ENCODE results near the gene B3GNT3. TPM values are rescaled to one million over a fixed set of nuclear protein-coding genes. Genes with fewer than 3 reads are reported as not detected.

Gene B3GNT3
- total and polyA plus RNA-seq, 2 donors (not counting 1 experiment from before 2014, with no cell fraction given): 0.06 TPM; not detected in 1

GRCh38 chr19:17787274-17787913 is 7.5 kb upstream of the B3GNT3 start:
- H3K4me3 Mint-ChIP-seq: no peak overlapping the region
- ATAC-seq (ENCODE audit: low read depth) (no peak), DNase-seq (no peak)
- Histone ChIP-seq H3K27ac (ENCODE audit: low read length in 2 of 2) (no peak overlapping the region), H3K4me2 (replicated peaks; ENCODE audit: low read depth, low read length, poor library complexity, severe bottlenecking) (no peak overlapping the region), H3K27me3 (replicated peaks in 1 of 4; ENCODE audit: control extremely low read depth in 1 of 4, control insufficient read depth in 3 of 4, insufficient read depth in 4 of 4, low read length in 3 of 4) (no peaks in the 10 kb centered on the region), H3K79me2 (ENCODE audit: control insufficient read depth, insufficient read depth, low read length) (no peaks in the 10 kb centered on the region), H3K36me3 (replicated peaks in 1 of 2; ENCODE audit: control extremely low read depth in 1 of 2, control insufficient read depth in 1 of 2, extremely low read depth in 1 of 2, insufficient read depth in 2 of 2, low read length in 1 of 2) (peaks cover 7 to 52% of the 10 kb centered on the region in 2 experiments), H2AFZ (ENCODE audit: insufficient read depth, low read depth, low read length, poor library complexity, severe bottlenecking) (no peak overlapping the region), H4K20me1 (ENCODE audit: control insufficient read depth, insufficient read depth, low read length, poor library complexity, severe bottlenecking) (peaks cover 9% of the 10 kb centered on the region), H3K4me3 (ENCODE audit: control extremely low read depth in 1 of 5, extremely low read depth in 1 of 5, insufficient read depth in 1 of 5, low read depth in 2 of 5, low read length in 4 of 5) (no peak overlapping the region), H3K9me3 (ENCODE audit: control extremely low read depth in 1 of 3, control insufficient read depth in 2 of 3, insufficient read depth in 1 of 3, low read length in 2 of 3) (peaks cover 0 to 7% (median 0%) of the 10 kb centered on the region in 3 donors), H3K4me1 (ENCODE audit: control insufficient read depth in 2 of 2, insufficient read depth in 2 of 2, low read length in 2 of 2) (peaks cover 7 to 12% of the 10 kb centered on the region in 2 donors), H3K9ac (ENCODE audit: low read length) (no peak overlapping the region)
- no peaks in the 10 kb centered on the region for H3K27me3 Mint-ChIP-seq
- peaks cover 20% of the 10 kb centered on the region for H3K4me1 Mint-ChIP-seq
- CTCF ChIA-PET: interaction anchor here (0.6 to 6.1 kb wide), 4 partner anchors 24 to 291 kb away, joined by 3 to 75 read pairs (median 5); no protein-coding TSS in a partner anchor
- POLR2A ChIA-PET: interaction anchor here (0.6 to 0.7 kb wide), 3 partner anchors 11 to 285 kb away, joined by 4 to 6 read pairs (median 5); no protein-coding TSS in a partner anchor
- no peaks in the 10 kb centered on the region for H3K9me3 Mint-ChIP-seq (ENCODE audit: insufficient read depth)
- intact Hi-C loops (cut with micrococcal nuclease): no loop called here
- TF ChIP-seq CTCF (IDR thresholded peaks at IDR 0.05) (no peak), EZH2 (IDR thresholded peaks at IDR 0.05; ENCODE audit: borderline replicate concordance, insufficient read depth, low read depth, low read length, poor library complexity, severe bottlenecking) (no peak)
- H3K27ac Mint-ChIP-seq: no peak overlapping the region
- WGBS (ENCODE audit: insufficient coverage): 95% methylated on average over 12 of the region's 14 CpGs

GRCh38 chr19:17788632-17789031 is 6.3 kb upstream of the B3GNT3 start:
- DNase-seq: no peak
- Mint-ChIP-seq H3K4me3 (no peak overlapping the region), H3K9me3 (ENCODE audit: insufficient read depth) (no peaks in the 10 kb centered on the region), H3K4me1 (peaks cover 23% of the 10 kb centered on the region), H3K27ac (no peak overlapping the region), H3K27me3 (peaks cover 2% of the 10 kb centered on the region)
- Histone ChIP-seq H3K79me2 (ENCODE audit: control insufficient read depth, insufficient read depth, low read length) (no peaks in the 10 kb centered on the region), H4K20me1 (ENCODE audit: control insufficient read depth, insufficient read depth, low read length, poor library complexity, severe bottlenecking) (peaks cover 9% of the 10 kb centered on the region), H3K4me3 (ENCODE audit: control extremely low read depth in 1 of 5, extremely low read depth in 1 of 5, insufficient read depth in 1 of 5, low read depth in 2 of 5, low read length in 4 of 5) (no peak overlapping the region), H3K4me1 (ENCODE audit: control insufficient read depth in 2 of 2, insufficient read depth in 2 of 2, low read length in 2 of 2) (peaks cover 7 to 12% of the 10 kb centered on the region in 2 donors), H3K27me3 (replicated peaks in 1 of 4; ENCODE audit: control extremely low read depth in 1 of 4, control insufficient read depth in 3 of 4, insufficient read depth in 4 of 4, low read length in 3 of 4) (peaks cover 0 to 4% (median 0%) of the 10 kb centered on the region in 4 experiments), H3K27ac (ENCODE audit: low read length in 2 of 2) (no peak overlapping the region), H3K9ac (ENCODE audit: low read length) (no peak overlapping the region), H3K4me2 (replicated peaks; ENCODE audit: low read depth, low read length, poor library complexity, severe bottlenecking) (no peak overlapping the region), H2AFZ (ENCODE audit: insufficient read depth, low read depth, low read length, poor library complexity, severe bottlenecking) (no peak overlapping the region), H3K9me3 (ENCODE audit: control extremely low read depth in 1 of 3, control insufficient read depth in 2 of 3, insufficient read depth in 1 of 3, low read length in 2 of 3) (peaks cover 0 to 7% (median 0%) of the 10 kb centered on the region in 3 donors), H3K36me3 (replicated peaks in 1 of 2; ENCODE audit: control extremely low read depth in 1 of 2, control insufficient read depth in 1 of 2, extremely low read depth in 1 of 2, insufficient read depth in 2 of 2, low read length in 1 of 2) (peaks cover 7 to 45% of the 10 kb centered on the region in 2 experiments)
- no peak for TF ChIP-seq CTCF (IDR thresholded peaks at IDR 0.05)
- no peak for TF ChIP-seq EZH2 (IDR thresholded peaks at IDR 0.05; ENCODE audit: borderline replicate concordance, insufficient read depth, low read depth, low read length, poor library complexity, severe bottlenecking)
- WGBS (ENCODE audit: insufficient coverage): no CpG with 5 or more reads among the region's 2 CpGs
- intact Hi-C loops (cut with micrococcal nuclease): no loop called here
- ChIA-PET CTCF (interaction anchor here (1.0 kb wide), 2 partner anchors 11 to 66 kb away, joined by 4 to 6 read pairs; no protein-coding TSS in a partner anchor), POLR2A (no interaction called here)
- ATAC-seq (ENCODE audit: low read depth): no peak

Measured in B cell (primary cell).